LNCaP clone FGC (cell line): ENCODE measurements around the gene BOLL.

Experiments
- DNase-seq: peaks from one replicate; pipeline ENCODE4 v3.0.0-alpha.2; 2011; ENCODE audit warnings: low read depth
- H3K4me3 ChIP-seq: 2 replicates; pipeline ENCODE4 v1.5.1; 2011; ENCODE audit warnings: mild to moderate bottlenecking, low read depth, low read length, control low read depth
- TF ChIP-seq, protein P1 (sequence below): IDR thresholded peaks from 2 replicates; pipeline ENCODE4 v1.5.1; 2012; ENCODE audit warnings: mild to moderate bottlenecking; ENCODE audit not compliant: control insufficient read depth, insufficient read depth; ENCODE audit errors: extremely low read depth

BOLL gene

DNA sequence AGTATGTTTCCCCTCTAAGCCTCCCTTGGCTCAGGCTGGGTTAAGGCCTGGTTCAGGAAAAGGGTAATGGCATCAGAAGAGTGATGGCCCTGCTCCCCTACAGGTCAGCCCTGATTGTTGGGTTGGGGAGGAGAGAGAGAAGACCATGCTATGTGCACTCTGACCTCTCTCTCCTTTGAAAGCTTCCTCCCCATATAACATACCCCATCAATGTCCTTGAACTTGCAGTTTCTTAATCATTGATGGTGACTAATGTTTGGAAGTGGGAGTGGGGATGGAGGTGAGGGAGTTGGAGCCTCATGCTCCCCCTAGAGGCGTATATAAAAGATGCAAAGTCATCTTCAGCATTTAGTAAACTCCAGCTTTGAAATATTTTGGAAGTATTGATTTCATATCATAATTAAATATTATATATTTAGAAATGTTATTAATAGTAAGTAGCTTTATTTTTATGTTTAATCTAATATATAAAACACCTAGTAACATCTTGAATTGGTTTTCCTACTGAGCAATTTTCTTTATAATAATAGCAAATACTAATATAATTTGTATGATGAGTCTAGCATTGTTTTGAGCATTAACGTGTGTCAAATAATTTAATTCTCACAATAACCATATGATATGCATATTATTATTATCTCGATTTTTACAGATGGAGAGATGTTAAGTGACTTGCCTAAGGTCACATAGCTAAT is 28.1 kb upstream of the BOLL start:
- TF ChIP-seq, protein P1, sequence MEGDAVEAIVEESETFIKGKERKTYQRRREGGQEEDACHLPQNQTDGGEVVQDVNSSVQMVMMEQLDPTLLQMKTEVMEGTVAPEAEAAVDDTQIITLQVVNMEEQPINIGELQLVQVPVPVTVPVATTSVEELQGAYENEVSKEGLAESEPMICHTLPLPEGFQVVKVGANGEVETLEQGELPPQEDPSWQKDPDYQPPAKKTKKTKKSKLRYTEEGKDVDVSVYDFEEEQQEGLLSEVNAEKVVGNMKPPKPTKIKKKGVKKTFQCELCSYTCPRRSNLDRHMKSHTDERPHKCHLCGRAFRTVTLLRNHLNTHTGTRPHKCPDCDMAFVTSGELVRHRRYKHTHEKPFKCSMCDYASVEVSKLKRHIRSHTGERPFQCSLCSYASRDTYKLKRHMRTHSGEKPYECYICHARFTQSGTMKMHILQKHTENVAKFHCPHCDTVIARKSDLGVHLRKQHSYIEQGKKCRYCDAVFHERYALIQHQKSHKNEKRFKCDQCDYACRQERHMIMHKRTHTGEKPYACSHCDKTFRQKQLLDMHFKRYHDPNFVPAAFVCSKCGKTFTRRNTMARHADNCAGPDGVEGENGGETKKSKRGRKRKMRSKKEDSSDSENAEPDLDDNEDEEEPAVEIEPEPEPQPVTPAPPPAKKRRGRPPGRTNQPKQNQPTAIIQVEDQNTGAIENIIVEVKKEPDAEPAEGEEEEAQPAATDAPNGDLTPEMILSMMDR, result peak; percentile 43
- H3K4me3 ChIP-seq, result no peak overlapping the region
- DNase-seq, result no peak

DNA sequence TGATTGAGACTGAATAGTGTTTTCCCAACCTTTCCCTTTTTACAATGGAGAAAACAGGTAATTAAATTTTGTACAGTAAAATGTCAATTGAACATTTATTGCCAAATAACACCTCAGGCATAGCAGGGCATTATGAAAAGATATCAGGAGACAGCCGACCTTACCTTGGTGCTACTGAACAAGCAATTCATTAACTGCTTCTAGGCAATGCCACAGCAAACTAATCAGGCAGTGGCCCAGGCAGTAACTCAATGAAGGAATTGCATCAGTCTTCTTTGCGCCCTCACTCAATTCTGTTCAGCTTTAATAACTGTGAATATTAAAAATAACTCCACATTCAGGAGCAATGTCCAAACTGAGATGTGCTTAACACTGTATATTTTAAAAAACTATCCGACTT is 25.4 kb upstream of the BOLL start:
- DNase-seq, result no peak
- TF ChIP-seq, protein P1, result no peak
- no peak overlapping the region for H3K4me3 ChIP-seq

DNA sequence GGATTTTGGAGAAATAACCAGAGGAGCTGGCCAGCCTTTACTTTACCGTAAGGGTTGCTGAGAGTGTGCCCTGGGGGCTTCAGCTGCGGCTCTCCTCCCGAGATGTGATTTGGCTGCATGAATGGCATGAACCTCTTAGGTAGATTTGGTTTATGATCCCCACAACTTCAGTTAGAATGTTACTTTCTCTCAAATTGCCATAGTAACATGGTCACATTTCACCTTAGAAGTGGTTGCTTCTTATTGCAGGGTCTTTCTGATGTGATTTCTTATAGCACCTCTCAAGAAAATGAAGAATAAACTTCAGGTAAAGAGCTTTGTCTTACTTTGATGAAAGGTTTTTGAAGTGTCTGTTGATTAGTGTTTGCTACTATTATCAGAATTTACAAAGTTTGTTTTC is 24.9 kb upstream of the BOLL start:
- no peak for DNase-seq
- TF ChIP-seq, protein P1, result no peak
- no peak overlapping the region for H3K4me3 ChIP-seq

DNA sequence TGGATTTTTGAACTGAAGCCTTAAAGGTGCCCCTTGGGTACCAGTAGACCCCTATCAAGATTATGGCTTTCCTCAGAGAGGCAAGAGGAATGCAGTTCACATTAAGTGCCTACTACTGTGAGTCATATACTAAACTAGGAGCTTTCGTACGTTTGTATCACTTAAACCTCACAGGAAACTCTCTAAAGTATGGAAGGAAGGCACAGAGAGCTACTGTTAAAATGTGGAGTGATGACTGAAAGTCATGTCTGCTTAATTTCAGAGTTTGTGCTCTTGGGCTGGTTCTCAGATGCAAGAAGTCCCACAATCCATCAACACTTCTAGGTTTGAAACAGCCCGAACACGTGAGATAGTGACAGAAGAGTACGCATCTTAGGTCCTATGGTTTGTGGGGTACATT is 23.9 kb upstream of the BOLL start:
- DNase-seq, result no peak
- H3K4me3 ChIP-seq, result no peak overlapping the region
- TF ChIP-seq, protein P1, result no peak

DNA sequence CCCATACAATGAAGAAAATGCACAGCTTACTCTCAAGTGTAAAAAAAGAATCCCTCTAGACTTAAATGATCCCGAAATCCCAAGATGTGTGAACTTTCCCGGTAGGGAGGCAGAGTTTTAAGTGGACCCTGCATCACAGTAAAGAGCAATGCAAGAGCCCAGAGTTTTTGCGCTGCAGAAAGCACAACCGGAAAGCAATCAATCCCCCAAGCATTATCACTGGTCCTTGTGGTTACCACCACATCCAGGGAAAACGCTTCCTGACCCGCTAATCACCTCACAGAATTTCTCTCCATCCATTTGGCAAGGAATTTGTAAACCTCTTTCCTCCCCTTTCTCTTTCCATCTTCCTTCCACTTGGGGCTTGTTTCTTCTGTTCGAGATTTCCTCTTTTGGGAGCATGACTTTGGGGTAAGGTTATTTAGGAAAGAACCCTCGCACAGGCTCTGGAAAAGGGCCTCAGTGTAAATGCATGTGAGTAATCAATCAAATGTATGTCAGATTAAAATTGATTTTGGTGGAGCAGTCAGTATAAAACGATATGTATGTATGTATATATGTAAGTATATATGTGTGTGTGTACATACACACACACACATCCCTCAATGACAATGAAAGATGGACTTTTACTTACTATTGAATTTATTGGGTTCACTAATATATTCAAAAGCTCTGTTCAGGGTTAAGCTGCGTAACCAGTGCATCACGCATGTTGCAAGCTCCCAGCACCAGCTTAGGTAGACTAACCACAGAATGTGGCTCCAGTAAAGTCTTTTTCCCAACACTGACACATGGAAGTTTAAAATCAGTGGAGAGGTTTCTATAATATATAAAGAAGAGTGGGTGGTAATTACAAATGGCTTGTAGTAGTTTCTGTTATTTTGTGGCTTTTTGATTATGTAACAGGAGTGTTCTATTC is 20.9 kb upstream of the BOLL start:
- DNase-seq, result no peak
- TF ChIP-seq, protein P1, result no peak
- no peak overlapping the region for H3K4me3 ChIP-seq

DNA sequence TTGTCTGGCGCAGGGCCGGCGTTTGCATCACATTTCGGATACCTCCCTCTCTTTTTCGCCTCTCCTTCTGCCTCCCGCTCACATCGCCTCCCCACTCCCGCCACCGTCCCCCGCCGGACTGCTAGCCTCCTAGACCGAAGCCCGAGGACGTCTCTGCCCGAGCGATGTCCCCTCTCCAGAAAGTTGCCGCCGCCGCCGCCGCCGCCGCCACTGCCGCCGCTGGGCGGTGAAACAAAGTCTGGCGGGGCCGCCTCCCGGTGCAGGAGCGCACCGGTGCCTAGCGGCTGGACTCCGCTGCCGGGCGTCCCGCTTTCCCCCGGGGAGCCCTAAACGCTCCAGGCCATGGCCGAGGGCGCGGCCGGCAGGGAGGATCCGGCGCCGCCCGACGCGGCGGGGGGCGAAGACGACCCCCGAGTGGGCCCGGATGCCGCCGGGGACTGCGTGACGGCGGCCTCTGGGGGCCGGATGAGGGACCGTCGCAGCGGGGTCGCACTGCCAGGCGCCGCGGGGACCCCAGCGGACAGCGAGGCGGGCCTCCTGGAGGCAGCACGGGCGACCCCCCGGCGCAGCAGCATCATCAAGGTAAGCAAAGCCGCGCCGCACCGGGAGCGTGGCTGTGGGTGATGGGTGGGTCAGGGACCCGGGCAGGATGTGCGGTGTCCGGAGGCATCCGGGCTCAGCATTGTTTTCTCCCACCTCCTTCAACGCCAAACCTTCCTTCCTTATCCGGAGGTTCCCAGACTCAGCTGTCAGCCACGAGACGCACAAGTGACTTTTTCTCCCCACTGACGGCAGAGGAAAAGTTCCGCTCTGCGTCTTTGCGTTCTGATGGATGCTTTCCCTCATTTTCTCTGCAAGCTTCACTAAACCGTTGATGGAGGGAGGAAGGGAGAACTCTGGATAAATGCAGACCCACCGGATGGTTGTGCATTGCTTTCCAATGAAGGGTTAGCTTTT is 19.9 kb upstream of the BOLL start:
- H3K4me3 ChIP-seq, result peak overlapping the region; percentile 48
- TF ChIP-seq, protein P1, result no peak

More for the DNA sequence above, 19.9 kb upstream of the BOLL start:
- DNase-seq, result no peak
